Vagina (tissue), 2 donors: ENCODE results near the gene DENND1A.

Source experiments
- CTCF ChIP-seq, 3 experiments: fragments of 450-650 bp in 2 of 3; fragments of 200-600 bp in 1 of 3; sonication (generic) in 1 of 3; IDR thresholded peaks; one replicate each; pipeline ENCODE4 v1.5.1; 2017 to 2019; ENCODE audit warnings: antibody characterized with exemption in 3 of 3, mild to moderate bottlenecking in 2 of 3, moderate library complexity in 2 of 3
- POLR2A ChIP-seq, 2 donors: fragments of 450-650 bp; IDR thresholded peaks; one replicate each; pipeline ENCODE4 v1.6.1; 2017; ENCODE audit warnings: antibody characterized with exemption in 2 of 2, mild to moderate bottlenecking in 2 of 2, moderate library complexity in 2 of 2

- TF ChIP-seq CTCF (IDR thresholded peaks at IDR 0.05) (no peak), POLR2A (IDR thresholded peaks at IDR 0.05) (no peak)
Observed at GRCh38 chr9:123739902-123740301, 190.0 kb downstream of the DENND1A start.
